SK-MEL-5 (cell line): ENCODE measurements around the gene PLA2G4B. TPM values are rescaled to one million over a fixed set of nuclear protein-coding genes. Genes with fewer than 3 reads are reported as not detected.

Source experiments
- DNase-seq: peaks from one replicate; pipeline ENCODE4 v3.0.0-alpha.2; 2016; ENCODE audit warnings: low read depth, low spot score
- in situ Hi-C: cut with HindIII; loops from 2 replicates; pipeline ENCODE4 v1.10.0; 2016; ENCODE audit warnings: low sequenced_read_pairs, high pct_unique_total_duplicates, low pct_unique_long_range_greater_than_20kb
- small RNA-seq, 2 experiments: library from RNA; depleted of rRNA; stranded (forward); fragments of <200 nt; gene quantifications; one replicate each; pipeline ENCODE3, GENCODE V24; 2014
- total RNA-seq: library from RNA; depleted of rRNA; stranded (reverse); fragments of >200 nt; shearing (Covaris generic); gene quantifications from 2 replicates; pipeline ENCODE4 v1.2.3, GENCODE V29; 2014; rRNA removed

Gene PLA2G4B
- total RNA-seq, 1 experiment from 2014 or later: 3.1 TPM

- no peak for DNase-seq
- in situ Hi-C loops: no loop called here
Measured at GRCh38 chr15:41888662-41889253, 50.1 kb downstream of the PLA2G4B start.

- DNase-seq: no peak
- in situ Hi-C loops: no loop called here
Measured at GRCh38 chr15:41890050-41890690, 51.5 kb downstream of the PLA2G4B start.

- in situ Hi-C loops: no loop called here
- DNase-seq: no peak
Measured at GRCh38 chr15:41891226-41891625, 52.6 kb downstream of the PLA2G4B start.

GRCh38 chr15:41891946-41892345 is 53.3 kb downstream of the PLA2G4B start:
- no peak for DNase-seq
- in situ Hi-C loops: no loop called here

GRCh38 chr15:41892621-41893421 is 54.2 kb downstream of the PLA2G4B start:
- in situ Hi-C loops: no loop called here
- DNase-seq: no peak

- DNase-seq: no peak
- in situ Hi-C loops: no loop called here
Measured at GRCh38 chr15:41893422-41894250, 55.0 kb downstream of the PLA2G4B start, which contains the start of gene SPTBN5. SPTBN5 (minus strand) TSS chr15:41894053; CDS start chr15:41893497, 556 bp downstream.

- DNase-seq: no peak
- in situ Hi-C loops: no loop called here
Measured at GRCh38 chr15:41894251-41894790, 55.7 kb downstream of the PLA2G4B start.

GRCh38 chr15:41894791-41895463 is 56.3 kb downstream of the PLA2G4B start:
- in situ Hi-C loops: no loop called here
- DNase-seq: no peak

GRCh38 chr15:41895491-41895890 is 56.8 kb downstream of the PLA2G4B start:
- no peak for DNase-seq
- in situ Hi-C loops: no loop called here

GRCh38 chr15:41895957-41896356 is 57.3 kb downstream of the PLA2G4B start:
- no peak for DNase-seq
- in situ Hi-C loops: no loop called here

GRCh38 chr15:41896566-41896965 is 57.9 kb downstream of the PLA2G4B start:
- no peak for DNase-seq
- in situ Hi-C loops: no loop called here

- DNase-seq: no peak
- in situ Hi-C loops: no loop called here
Measured at GRCh38 chr15:41897363-41897799, 58.7 kb downstream of the PLA2G4B start.

Small RNA genes within 50 kb of the gene (small RNA-seq; reads per million reads assigned to genes)
- gene JMJD7-PLA2G4B (0 to 0.02 reads per million in 2 experiments), gene MIR4310 (0 reads per million in 2 experiments), gene RNA5SP393 (0 reads per million in 2 experiments)

Other genes with a start within 250 kb of the PLA2G4B start
- gene MGA, start 178.4 kb upstream of the PLA2G4B start, total RNA-seq: 26.1 and 28.8 TPM in 2 replicates
- gene MAPKBP1, start 64.4 kb upstream of the PLA2G4B start, total RNA-seq: 14.7 and 15.4 TPM in 2 replicates
- gene JMJD7, start 10.8 kb upstream of the PLA2G4B start, total RNA-seq: 3.4 and 4.4 TPM in 2 replicates
- gene SPTBN5, start 55.2 kb downstream of the PLA2G4B start, total RNA-seq: under 0.01 and 0.03 TPM in 2 replicates
- gene EHD4, start 133.7 kb downstream of the PLA2G4B start, total RNA-seq: 4.9 and 5.7 TPM in 2 replicates
- gene PLA2G4E, start 182.2 kb downstream of the PLA2G4B start, total RNA-seq: not detected in 2 replicates